Amniotic epithelial cell (primary cell): ENCODE data around the gene PDE10A.

Experiments used
- DNase-seq: peaks from one replicate; pipeline ENCODE4 v3.0.0-alpha.2; 2010; ENCODE audit warnings: low read depth

The PDE10A gene

GRCh38 chr6:165678429-165678828 is 15.4 kb upstream of the PDE10A start:
- no peak for DNase-seq

- DNase-seq, result no peak
Observed at GRCh38 chr6:165677091-165677490, 14.1 kb upstream of the PDE10A start.

- DNase-seq, result peak; percentile 65
Observed at GRCh38 chr6:165676435-165677068, 13.5 kb upstream of the PDE10A start.

DNA sequence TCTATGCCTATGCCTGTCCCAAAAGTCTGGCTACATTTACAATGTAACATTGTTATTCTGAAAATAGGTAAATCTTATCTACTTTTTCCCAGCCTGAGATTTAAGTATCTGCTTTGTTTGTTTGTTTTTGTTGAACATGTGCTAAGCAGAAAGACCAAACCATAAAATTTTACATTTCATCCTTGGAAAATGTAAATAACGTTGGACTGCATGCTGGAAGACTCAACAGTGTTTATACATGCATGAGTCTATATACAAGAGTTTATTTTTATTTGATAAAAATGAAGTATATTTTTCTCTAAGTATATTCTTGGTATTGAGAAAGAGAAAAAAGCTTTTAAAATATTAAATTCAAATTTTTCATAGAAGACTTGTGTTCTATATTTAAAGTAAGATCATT is 12.1 kb upstream of the PDE10A start:
- DNase-seq, result no peak

DNA sequence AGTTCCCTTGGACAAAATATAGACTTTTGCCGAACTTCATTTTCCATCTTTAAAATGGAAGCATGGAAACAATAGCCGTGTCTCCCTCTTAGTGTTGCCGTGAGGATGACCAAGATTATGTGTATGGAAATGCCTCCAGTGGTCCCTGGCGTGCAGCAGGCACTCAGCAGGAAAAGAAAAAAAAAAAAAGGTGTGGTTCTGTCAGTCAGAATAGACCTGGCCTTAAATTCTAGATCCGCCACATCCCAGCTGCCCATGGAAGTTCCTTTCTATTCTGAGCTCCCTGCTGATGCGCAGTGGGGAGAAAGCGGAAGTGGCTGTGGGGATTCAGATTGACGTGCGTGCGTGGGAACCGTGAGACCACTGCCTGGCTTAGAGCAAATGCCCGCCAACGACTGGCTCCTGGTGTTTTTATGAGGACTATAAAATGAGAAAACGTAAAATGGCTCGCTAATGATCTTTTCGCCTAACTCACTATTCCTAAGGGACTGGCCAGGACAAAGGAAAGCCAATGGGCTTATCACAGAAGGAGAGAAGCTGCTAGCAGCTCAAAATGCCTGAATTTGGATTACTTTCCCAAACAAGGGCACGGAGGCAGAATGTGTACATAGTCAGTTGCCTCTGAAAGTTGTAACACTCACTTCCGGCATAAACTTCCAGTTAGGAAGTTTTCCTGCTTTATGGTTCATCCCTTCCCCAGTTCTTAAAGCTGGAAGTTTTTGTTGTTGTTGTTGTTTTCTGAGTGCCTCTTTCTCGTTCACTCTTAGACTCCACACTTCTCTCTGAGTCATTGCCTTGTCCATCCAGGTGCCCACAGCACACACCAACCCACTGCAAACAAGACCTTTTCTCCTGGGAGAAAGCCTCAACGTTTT is 11.4 kb upstream of the PDE10A start:
- DNase-seq, result no peak

- no peak for DNase-seq
Observed at GRCh38 chr6:165671222-165671768, 8.3 kb upstream of the PDE10A start.

DNA sequence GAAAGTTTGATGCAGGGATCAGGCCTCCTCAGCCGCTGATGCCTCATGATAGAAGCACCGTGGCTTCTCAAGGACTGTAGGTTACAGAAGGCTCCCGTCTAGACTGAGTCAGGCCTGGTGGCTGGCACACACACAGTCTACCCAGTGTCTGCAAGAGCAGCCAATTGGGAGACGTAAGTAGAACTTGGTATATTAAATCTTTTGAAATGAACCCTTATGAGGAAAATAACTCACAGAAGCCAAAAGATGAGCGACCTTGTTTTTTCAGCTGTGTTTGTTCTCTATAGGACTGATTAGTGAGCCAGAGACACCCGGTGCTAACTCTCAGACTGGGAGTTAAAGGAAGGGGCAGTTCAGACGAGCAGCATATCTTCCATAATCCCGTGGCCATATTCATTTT is 5.9 kb upstream of the PDE10A start:
- DNase-seq, result no peak

- DNase-seq, result no peak
Observed at GRCh38 chr6:165665384-165665672, 2.3 kb upstream of the PDE10A start.

GRCh38 chr6:165664559-165665383 is 1.7 kb upstream of the PDE10A start:
- no peak for DNase-seq

DNA sequence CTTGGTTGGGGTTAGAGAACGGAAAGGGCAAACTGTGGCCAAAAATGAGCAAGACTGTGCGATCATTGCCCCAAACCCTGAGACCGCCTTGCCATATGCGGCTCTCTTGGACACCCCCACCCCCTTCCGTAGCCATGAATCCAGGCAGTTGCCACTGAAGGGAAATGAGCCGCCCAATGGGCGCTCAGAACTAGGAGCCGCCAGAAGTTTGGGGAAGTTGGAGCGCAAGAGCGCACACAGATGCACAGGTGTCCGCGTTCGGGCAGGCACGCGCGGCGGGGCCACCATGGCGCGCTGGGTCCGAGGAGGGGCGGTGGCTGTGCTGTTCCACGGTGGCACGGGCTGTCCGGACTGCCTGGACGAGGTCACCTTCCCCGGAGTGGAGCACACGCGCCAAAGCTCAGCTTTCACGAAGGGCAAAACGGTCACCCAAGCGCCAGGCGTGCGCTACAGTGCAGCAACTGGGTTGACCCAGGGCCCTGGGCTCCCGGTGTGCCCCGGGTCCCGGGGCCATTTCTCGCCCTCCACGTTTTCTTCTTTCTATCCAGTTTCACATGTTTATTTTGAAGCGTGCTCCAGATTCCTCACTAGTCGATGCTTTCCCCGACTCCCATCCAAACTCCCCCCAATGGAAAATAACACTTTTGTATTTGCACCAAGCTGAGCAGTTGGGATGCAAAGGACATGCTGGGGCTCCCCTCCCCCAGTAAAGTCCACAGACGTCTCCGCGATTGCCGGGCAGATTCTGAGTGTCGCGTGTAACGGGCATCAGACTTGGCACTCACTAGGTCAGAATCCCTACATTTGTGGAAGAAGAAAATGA is 906 bp upstream of the PDE10A start:
- DNase-seq, result no peak

- DNase-seq, result peak; percentile 31
Observed at GRCh38 chr6:165663377-165663735, 315 bp upstream of the PDE10A start.

GRCh38 chr6:165662041-165662748 is 846 bp downstream of the PDE10A start:
- DNase-seq, result no peak

DNA sequence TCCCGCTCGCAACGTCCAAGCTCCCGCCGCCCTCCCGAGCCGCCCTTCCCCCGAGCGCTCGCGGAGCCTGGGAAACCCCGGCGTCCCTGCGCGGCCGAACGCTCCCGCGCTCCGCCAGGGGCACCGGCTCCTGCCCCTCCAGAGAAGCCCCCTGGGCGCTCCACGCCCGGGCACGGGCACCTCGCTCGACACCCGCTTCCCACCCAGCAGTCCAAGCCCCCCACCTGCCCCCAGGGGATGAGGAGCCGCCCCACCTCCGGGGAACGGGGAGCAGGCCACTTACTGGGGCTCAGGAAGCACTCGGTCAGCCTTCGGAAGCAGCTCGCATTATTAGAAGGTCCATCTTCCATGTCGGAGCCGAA is 1.4 kb downstream of the PDE10A start:
- DNase-seq, result no peak

- no peak for DNase-seq
Observed at GRCh38 chr6:165660857-165661663, 2.0 kb downstream of the PDE10A start.

- DNase-seq, result no peak
Observed at GRCh38 chr6:165659945-165660856, 2.8 kb downstream of the PDE10A start.

- no peak for DNase-seq
Observed at GRCh38 chr6:165658395-165659058, 4.5 kb downstream of the PDE10A start.

GRCh38 chr6:165657325-165657680 is 5.7 kb downstream of the PDE10A start:
- DNase-seq, result no peak

- DNase-seq, result no peak
Observed at GRCh38 chr6:165656581-165657324, 6.3 kb downstream of the PDE10A start.
